WTC11 (cell line): ENCODE data around the gene RAX2. TPM values are rescaled to one million over a fixed set of nuclear protein-coding genes. Genes with fewer than 3 reads are reported as not detected.

ENCODE experiments used
- ATAC-seq: fragments of 200-7000 bp; cut with Tn5 transposase; 2 replicates; pipeline ENCODE4 v1.10.0; 2021; ENCODE audit warnings: mild to moderate bottlenecking, moderate library complexity
- CTCF ChIA-PET: fragments of 300-600 bp; sonication (Branson Sonifier 250); formaldehyde crosslinking; loops from one replicate; lab custom pipeline; 2021; ENCODE audit warnings: antibody characterized with exemption; lab: Charles Lee
- POLR2A ChIA-PET: fragments of 350-600 bp; sonication (Branson Sonifier 250); formaldehyde crosslinking; loops from one replicate; lab custom pipeline; 2021; ENCODE audit warnings: antibody characterized with exemption; lab: Charles Lee
- DNase-seq: peaks from one replicate; pipeline ENCODE4 v3.0.0; 2021; ENCODE audit warnings: low spot score
- H3K27ac Mint-ChIP-seq: 2 replicates; pipeline ENCODE4 v1.8.0; 2021; ENCODE audit warnings: mixed read lengths
- H3K27me3 Mint-ChIP-seq: 2 replicates; pipeline ENCODE4 v1.8.0; 2021; ENCODE audit warnings: low read depth, mild to moderate bottlenecking, moderate library complexity, mixed read lengths
- H3K36me3 Mint-ChIP-seq: 2 replicates; pipeline ENCODE4 v1.8.0; 2021; ENCODE audit warnings: mixed read lengths
- H3K4me1 Mint-ChIP-seq: 2 replicates; pipeline ENCODE4 v1.8.0; 2022; ENCODE audit warnings: mixed read lengths
- H3K4me3 Mint-ChIP-seq: 2 replicates; pipeline ENCODE4 v1.8.0; 2021; ENCODE audit warnings: mild to moderate bottlenecking, moderate library complexity, mixed read lengths
- H3K9me3 Mint-ChIP-seq: 2 replicates; pipeline ENCODE4 v1.8.0; 2021; ENCODE audit warnings: mixed read lengths
- AFF4 ChIP-seq: sonication (generic); formaldehyde crosslinking; IDR thresholded peaks from 2 replicates; pipeline ENCODE4 v1.8.1; 2023; ENCODE audit warnings: mild to moderate bottlenecking, missing genetic modification reagents, borderline replicate concordance
- ATF6 ChIP-seq: sonication (generic); formaldehyde crosslinking; IDR thresholded peaks from 2 replicates; pipeline ENCODE4 v1.8.1; 2023; ENCODE audit warnings: mild to moderate bottlenecking, missing genetic modification reagents
- NR3C1 ChIP-seq: sonication (generic); formaldehyde crosslinking; conservative IDR thresholded peaks from 2 replicates; pipeline ENCODE4 v1.8.1; 2023; ENCODE audit warnings: low read depth, mild to moderate bottlenecking, missing genetic modification reagents
- PRRX2 ChIP-seq: fragments of 250-450 bp; sonication (Bioruptor Pico); IDR thresholded peaks from 2 replicates; pipeline ENCODE4 v1.8.0; 2021; ENCODE audit warnings: mild to moderate bottlenecking
- STAT6 ChIP-seq: sonication (generic); formaldehyde crosslinking; conservative IDR thresholded peaks from 2 replicates; pipeline ENCODE4 v1.8.1; 2023; ENCODE audit warnings: mild to moderate bottlenecking, low read depth, missing genetic modification reagents, moderate library complexity
- ZMAT4 ChIP-seq: fragments of 250-450 bp; sonication (Bioruptor Pico); IDR thresholded peaks from 2 replicates; pipeline ENCODE4 v1.9.0; 2021; ENCODE audit warnings: mild to moderate bottlenecking
- ZNF425 ChIP-seq: fragments of 250-450 bp; sonication (Bioruptor Pico); conservative IDR thresholded peaks from 2 replicates; pipeline ENCODE4 v1.9.0; 2021; ENCODE audit warnings: mild to moderate bottlenecking
- total RNA-seq: library from RNA; stranded (reverse); gene quantifications from 3 replicates; pipeline ENCODE4 v1.2.3, GENCODE V29; 2021

The RAX2 gene
- total RNA-seq, 1 experiment from 2014 or later = 0.09 TPM

GRCh38 chr19:3807574-3808354 lies 35.7 kb upstream of the RAX2 start:
- POLR2A ChIA-PET = no interaction called here
- no peak overlapping the region for H3K27ac Mint-ChIP-seq
- no peak for TF ChIP-seq ZNF425 (CRISPR knock-in tag)
- TF ChIP-seq ATF6 (CRISPR knock-in tag) = no peak
- no peak for TF ChIP-seq ZMAT4 (CRISPR knock-in tag)
- TF ChIP-seq AFF4 (CRISPR knock-in tag) = no peak
- no peak for TF ChIP-seq NR3C1 (CRISPR knock-in tag)
- TF ChIP-seq, all 79 proteins: peak for 0
- Mint-ChIP-seq H3K36me3 (no peaks in the 10 kb centered on the region), H3K27me3 (peaks cover 3% of the 10 kb centered on the region; the same call in 1 of the 2 replicates), H3K4me3 (no peak overlapping the region), H3K4me1 (no peaks in the 10 kb centered on the region), H3K9me3 (peaks cover 7% of the 10 kb centered on the region)
- DNase-seq (no peak), ATAC-seq (no peak)
- CTCF ChIA-PET = interaction anchor here (0.8 to 1.4 kb wide), 2 partner anchors 14 to 24 kb away, joined by 3 to 6 read pairs; no protein-coding TSS in a partner anchor

GRCh38 chr19:3807131-3807480 lies 35.1 kb upstream of the RAX2 start:
- Mint-ChIP-seq H3K4me1 (no peaks in the 10 kb centered on the region), H3K9me3 (peaks cover 7% of the 10 kb centered on the region), H3K27me3 (peaks cover 10% of the 10 kb centered on the region), H3K27ac (no peak overlapping the region), H3K36me3 (no peaks in the 10 kb centered on the region), H3K4me3 (no peak overlapping the region)
- ATAC-seq (no peak), DNase-seq (no peak)
- no peak for TF ChIP-seq PRRX2
- POLR2A ChIA-PET = no interaction called here
- CTCF ChIA-PET = interaction anchor here (0.8 kb wide), 1 partner anchor 15 kb away, joined by 3 read pairs; no protein-coding TSS in a partner anchor

- no peak overlapping the region for H3K27ac Mint-ChIP-seq
- ChIA-PET CTCF (interaction anchor here (0.7 to 1.8 kb wide), 2 partner anchors 16 to 42 kb away, joined by 4 to 5 read pairs; no protein-coding TSS in a partner anchor), POLR2A (no interaction called here)
- H3K27me3 Mint-ChIP-seq = peaks cover 20% of the 10 kb centered on the region
- H3K36me3 Mint-ChIP-seq = no peaks in the 10 kb centered on the region
- no peak for TF ChIP-seq STAT6
- H3K9me3 Mint-ChIP-seq = peaks cover 7% of the 10 kb centered on the region
- H3K4me1 Mint-ChIP-seq = 0 out of 2 replicates have a peak, but pooled peaks cover 4% of the 10 kb centered on the region
- no peak overlapping the region for H3K4me3 Mint-ChIP-seq
- ATAC-seq (no peak), DNase-seq (no peak)
These were observed 33.8 kb upstream of the RAX2 start for GRCh38 chr19:3805859-3806258.
